GM12801 (cell line): ENCODE results near the gene WDR86.

Experiments
- CTCF ChIP-seq: IDR thresholded peaks from one replicate; pipeline ENCODE4 v1.5.1; 2011; ENCODE audit warnings: control low read depth; ENCODE audit not compliant: insufficient read length; ENCODE audit errors: extremely low read depth

WDR86 gene

GRCh38 chr7:151334628-151335027, 75.2 kb downstream of the WDR86 start:
- no peak for TF ChIP-seq CTCF
